Measurements from ENCODE around the gene SOWAHD.
"Not testable (repeated sequence)": the region's sequence is repeated elsewhere in the genome, so short reads cannot be mapped to it uniquely, and the experiment has no call there.

Gene SOWAHD

GRCh38 chrX:119763836-119764387 is 5.5 kb downstream of the SOWAHD start:
- Histone ChIP-seq H3K27ac (peak overlapping the region; percentile 78), H3K9me3 (ENCODE audit: low read depth, low read length) (no peaks in the 10 kb centered on the region), H3K4me3 (no peak overlapping the region), H3K9ac (ENCODE audit: insufficient read length) (no peak overlapping the region), H3K36me3 (ENCODE audit: insufficient read depth, low read length) (no peaks in the 10 kb centered on the region)
- TF ChIP-seq FOXP2 (optimal IDR thresholded peaks at IDR 0.05; ENCODE audit: control extremely low read depth, extremely low read length, insufficient read depth) (no peak), EZH2 (IDR thresholded peaks at IDR 0.05) (no peak), POLR2AphosphoS5 (IDR thresholded peaks at IDR 0.05; ENCODE audit: borderline replicate concordance, low read depth, low read length) (no peak)
- DNase-seq (ENCODE audit: low read depth, low spot score), result no peak

GRCh38 chrX:119768436-119768835 is 10.0 kb downstream of the SOWAHD start:
- H3K4me3 ChIP-seq; DNase-seq (ENCODE audit: low read depth, low spot score); H3K27ac ChIP-seq; H3K9me3 ChIP-seq (ENCODE audit: low read depth, low read length); H3K36me3 ChIP-seq (ENCODE audit: insufficient read depth, low read length); H3K9ac ChIP-seq (ENCODE audit: insufficient read length): not testable (repeated sequence)

- H3K9me3 ChIP-seq (ENCODE audit: low read depth, low read length); H3K27ac ChIP-seq: not testable (repeated sequence)
Observed at GRCh38 chrX:119769388-119769787, 11.0 kb downstream of the SOWAHD start.

GRCh38 chrX:119775517-119776238 is 17.3 kb downstream of the SOWAHD start:
- no peaks in the 10 kb centered on the region for H3K9me3 ChIP-seq (ENCODE audit: low read depth, low read length)
- DNase-seq (ENCODE audit: low read depth, low spot score), result no peak
- H3K9ac ChIP-seq (ENCODE audit: insufficient read length), result no peak overlapping the region
- H3K27ac ChIP-seq, result 0 out of 2 replicates have a peak overlapping the region, but pooled peaks have one; percentile 9
- no peaks in the 10 kb centered on the region for H3K36me3 ChIP-seq (ENCODE audit: insufficient read depth, low read length)
- TF ChIP-seq EZH2 (IDR thresholded peaks at IDR 0.05), result no peak
- no peak for TF ChIP-seq FOXP2 (optimal IDR thresholded peaks at IDR 0.05; ENCODE audit: control extremely low read depth, extremely low read length, insufficient read depth)
- TF ChIP-seq POLR2AphosphoS5 (IDR thresholded peaks at IDR 0.05; ENCODE audit: borderline replicate concordance, low read depth, low read length), result no peak
- H3K4me3 ChIP-seq, result no peak overlapping the region

More at GRCh38 chrX:119769388-119769787, 11.0 kb downstream of the SOWAHD start:
- H3K9ac ChIP-seq (ENCODE audit: insufficient read length); DNase-seq (ENCODE audit: low read depth, low spot score); H3K4me3 ChIP-seq; H3K36me3 ChIP-seq (ENCODE audit: insufficient read depth, low read length): not testable (repeated sequence)

GRCh38 chrX:119778829-119779228 is 20.4 kb downstream of the SOWAHD start:
- H3K36me3 ChIP-seq (ENCODE audit: insufficient read depth, low read length), result peaks cover 6% of the 10 kb centered on the region; the same call in 1 of the 2 replicates
- H3K9me3 ChIP-seq (ENCODE audit: low read depth, low read length), result no peaks in the 10 kb centered on the region
- 0 out of 2 replicates have a peak overlapping the region, but pooled peaks have one; percentile 30 for H3K27ac ChIP-seq
- H3K9ac ChIP-seq (ENCODE audit: insufficient read length), result no peak overlapping the region
- no peak overlapping the region for H3K4me3 ChIP-seq
- no peak for DNase-seq (ENCODE audit: low read depth, low spot score)
- no peak for TF ChIP-seq EZH2 (IDR thresholded peaks at IDR 0.05)
- TF ChIP-seq FOXP2 (optimal IDR thresholded peaks at IDR 0.05; ENCODE audit: control extremely low read depth, extremely low read length, insufficient read depth), result no peak
- TF ChIP-seq POLR2AphosphoS5 (IDR thresholded peaks at IDR 0.05; ENCODE audit: borderline replicate concordance, low read depth, low read length), result no peak

GRCh38 chrX:119783026-119783425 is 24.6 kb downstream of the SOWAHD start:
- Histone ChIP-seq H3K36me3 (ENCODE audit: insufficient read depth, low read length) (peaks cover 40% of the 10 kb centered on the region), H3K27ac (no peak overlapping the region), H3K4me3 (no peak overlapping the region), H3K9me3 (ENCODE audit: low read depth, low read length) (no peaks in the 10 kb centered on the region), H3K9ac (ENCODE audit: insufficient read length) (no peak overlapping the region)
- DNase-seq (ENCODE audit: low read depth, low spot score), result no peak
- TF ChIP-seq EZH2 (IDR thresholded peaks at IDR 0.05) (no peak), FOXP2 (optimal IDR thresholded peaks at IDR 0.05; ENCODE audit: control extremely low read depth, extremely low read length, insufficient read depth) (no peak), POLR2AphosphoS5 (IDR thresholded peaks at IDR 0.05; ENCODE audit: borderline replicate concordance, low read depth, low read length) (no peak)

- H3K4me3 ChIP-seq, result no peak overlapping the region
- peaks cover 59% of the 10 kb centered on the region for H3K36me3 ChIP-seq (ENCODE audit: insufficient read depth, low read length)
- no peak for DNase-seq (ENCODE audit: low read depth, low spot score)
- no peaks in the 10 kb centered on the region for H3K9me3 ChIP-seq (ENCODE audit: low read depth, low read length)
- H3K27ac ChIP-seq, result no peak overlapping the region
- TF ChIP-seq FOXP2 (optimal IDR thresholded peaks at IDR 0.05; ENCODE audit: control extremely low read depth, extremely low read length, insufficient read depth), result no peak
- TF ChIP-seq EZH2 (IDR thresholded peaks at IDR 0.05), result no peak
- TF ChIP-seq POLR2AphosphoS5 (IDR thresholded peaks at IDR 0.05; ENCODE audit: borderline replicate concordance, low read depth, low read length), result no peak; the same call in 1 of the 2 replicates
- no peak overlapping the region for H3K9ac ChIP-seq (ENCODE audit: insufficient read length)
Observed at GRCh38 chrX:119784747-119785446, 26.5 kb downstream of the SOWAHD start.

- Histone ChIP-seq H3K4me3 (peak overlapping the region; percentile 85), H3K27ac (peak overlapping the region; percentile 92), H3K36me3 (ENCODE audit: insufficient read depth, low read length) (peaks cover 41% of the 10 kb centered on the region), H3K9me3 (ENCODE audit: low read depth, low read length) (no peaks in the 10 kb centered on the region), H3K9ac (ENCODE audit: insufficient read length) (peak overlapping the region; percentile 99)
- no peak for TF ChIP-seq EZH2 (IDR thresholded peaks at IDR 0.05)
- no peak for TF ChIP-seq FOXP2 (optimal IDR thresholded peaks at IDR 0.05; ENCODE audit: control extremely low read depth, extremely low read length, insufficient read depth)
- TF ChIP-seq POLR2AphosphoS5 (IDR thresholded peaks at IDR 0.05; ENCODE audit: borderline replicate concordance, low read depth, low read length), result no peak
- no peak for DNase-seq (ENCODE audit: low read depth, low spot score)
Observed at GRCh38 chrX:119790977-119791436, 32.6 kb downstream of the SOWAHD start.
